Karpas-422 (cell line): ENCODE data around the gene MYOM1. TPM values are rescaled to one million over a fixed set of nuclear protein-coding genes. Genes with fewer than 3 reads are reported as not detected.
"Not testable (repeated sequence)": the region's sequence is repeated elsewhere in the genome, so short reads cannot be mapped to it uniquely, and the experiment has no call there.

ENCODE experiments used
- DNase-seq: peaks from one replicate; pipeline ENCODE4 v3.0.0-alpha.2; 2015
- H2AFZ ChIP-seq: fragments of 200-600 bp; sonication (generic); 2 replicates; pipeline ENCODE4 v1.6.1; 2014; ENCODE audit warnings: antibody characterized with exemption, low read length, mixed read lengths
- H3K27ac ChIP-seq: fragments of 200-600 bp; sonication (generic); 2 replicates; pipeline ENCODE4 v1.5.1; 2014; ENCODE audit warnings: mild to moderate bottlenecking, low read length, moderate library complexity
- H3K27me3 ChIP-seq: fragments of 200-600 bp; sonication (generic); 2 replicates; pipeline ENCODE4 v1.6.1; 2014; ENCODE audit warnings: low read length, mixed read lengths
- H3K36me3 ChIP-seq: fragments of 200-600 bp; sonication (generic); 2 replicates; pipeline ENCODE4 v1.6.1; 2014; ENCODE audit warnings: low read length, mixed read lengths; ENCODE audit not compliant: insufficient read depth
- H3K4me1 ChIP-seq: fragments of 200-600 bp; sonication (generic); 2 replicates; pipeline ENCODE4 v1.6.1; 2014; ENCODE audit warnings: mild to moderate bottlenecking, low read length, mixed read lengths
- H3K4me2 ChIP-seq: fragments of 200-600 bp; sonication (generic); 2 replicates; pipeline ENCODE4 v1.6.1; 2014; ENCODE audit warnings: low read length, low read depth, mild to moderate bottlenecking; ENCODE audit not compliant: poor library complexity, severe bottlenecking
- H3K4me3 ChIP-seq: fragments of 200-600 bp; sonication (generic); 2 replicates; pipeline ENCODE4 v1.5.1; 2014; ENCODE audit warnings: mild to moderate bottlenecking, antibody characterized with exemption, low read length, mixed read lengths
- H3K79me2 ChIP-seq: fragments of 200-600 bp; sonication (generic); 2 replicates; pipeline ENCODE4 v1.6.1; 2014; ENCODE audit warnings: mild to moderate bottlenecking, low read length, mixed read lengths
- H3K9ac ChIP-seq: fragments of 200-600 bp; sonication (generic); 2 replicates; pipeline ENCODE4 v1.6.0; 2014; ENCODE audit warnings: low read length
- H3K9me2 ChIP-seq: fragments of 200-600 bp; sonication (generic), shearing (Covaris generic); replicated peaks from 2 replicates; pipeline ENCODE4 v1.6.0; 2014; ENCODE audit warnings: mild to moderate bottlenecking, low read length, moderate library complexity; ENCODE audit not compliant: insufficient read depth
- H3K9me3 ChIP-seq: fragments of 300-700, 200-600 bp; sonication (generic); 2 replicates; pipeline ENCODE4 v1.6.1; 2014; ENCODE audit warnings: low read length, mixed read lengths
- H4K20me1 ChIP-seq: fragments of 200-600 bp; sonication (generic); 2 replicates; pipeline ENCODE4 v1.6.1; 2014; ENCODE audit warnings: mild to moderate bottlenecking, antibody characterized with exemption, low read length, low read depth; ENCODE audit not compliant: insufficient read depth
- total RNA-seq: library from RNA; depleted of rRNA; stranded (reverse); fragments of >200 nt; shearing (Covaris generic); gene quantifications from 2 replicates; pipeline ENCODE4 v1.2.3, GENCODE V29; 2014; ENCODE audit warnings: low replicate concordance

The MYOM1 gene
- total RNA-seq, 1 experiment from 2014 or later, result not detected

GRCh38 chr18:3211236-3211992, 8.4 kb downstream of the MYOM1 start:
- H3K9me3 ChIP-seq, result no peaks in the 10 kb centered on the region
- no peak overlapping the region for H3K27ac ChIP-seq
- H3K79me2 ChIP-seq, result no peaks in the 10 kb centered on the region
- H3K4me2 ChIP-seq, result no peak overlapping the region
- no peak overlapping the region for H2AFZ ChIP-seq
- H3K9me2 ChIP-seq, result no peaks in the 10 kb centered on the region
- H3K27me3 ChIP-seq, result no peaks in the 10 kb centered on the region
- H3K4me3 ChIP-seq, result no peak overlapping the region
- H3K4me1 ChIP-seq, result no peaks in the 10 kb centered on the region
- H3K9ac ChIP-seq, result no peak overlapping the region
- no peaks in the 10 kb centered on the region for H3K36me3 ChIP-seq
- no peaks in the 10 kb centered on the region for H4K20me1 ChIP-seq
- no peak for DNase-seq

- H3K4me2 ChIP-seq, result no peak overlapping the region
- H3K4me3 ChIP-seq, result no peak overlapping the region
- H3K79me2 ChIP-seq, result no peaks in the 10 kb centered on the region
- no peaks in the 10 kb centered on the region; the same call in 1 of the 2 replicates for H3K9me3 ChIP-seq
- no peak overlapping the region for H3K9ac ChIP-seq
- no peaks in the 10 kb centered on the region for H4K20me1 ChIP-seq
- no peak overlapping the region for H3K27ac ChIP-seq
- no peaks in the 10 kb centered on the region for H3K4me1 ChIP-seq
- no peaks in the 10 kb centered on the region for H3K27me3 ChIP-seq
- no peak for DNase-seq
- H3K9me2 ChIP-seq, result no peaks in the 10 kb centered on the region
- H2AFZ ChIP-seq, result no peak overlapping the region
- no peaks in the 10 kb centered on the region for H3K36me3 ChIP-seq
Measured at GRCh38 chr18:3209859-3210569, 9.8 kb downstream of the MYOM1 start.

GRCh38 chr18:3207565-3207964, 12.2 kb downstream of the MYOM1 start:
- H3K4me2 ChIP-seq, result no peak overlapping the region
- H3K9me3 ChIP-seq, result no peaks in the 10 kb centered on the region; the same call in 1 of the 2 replicates
- H3K9ac ChIP-seq, result no peak overlapping the region
- H4K20me1 ChIP-seq, result no peaks in the 10 kb centered on the region
- H3K9me2 ChIP-seq, result no peaks in the 10 kb centered on the region
- H3K27me3 ChIP-seq, result no peaks in the 10 kb centered on the region
- no peak overlapping the region for H2AFZ ChIP-seq
- H3K27ac ChIP-seq, result no peak overlapping the region
- no peaks in the 10 kb centered on the region for H3K36me3 ChIP-seq
- no peaks in the 10 kb centered on the region for H3K4me1 ChIP-seq
- no peak for DNase-seq
- H3K4me3 ChIP-seq, result no peak overlapping the region
- H3K79me2 ChIP-seq, result no peaks in the 10 kb centered on the region

DNA sequence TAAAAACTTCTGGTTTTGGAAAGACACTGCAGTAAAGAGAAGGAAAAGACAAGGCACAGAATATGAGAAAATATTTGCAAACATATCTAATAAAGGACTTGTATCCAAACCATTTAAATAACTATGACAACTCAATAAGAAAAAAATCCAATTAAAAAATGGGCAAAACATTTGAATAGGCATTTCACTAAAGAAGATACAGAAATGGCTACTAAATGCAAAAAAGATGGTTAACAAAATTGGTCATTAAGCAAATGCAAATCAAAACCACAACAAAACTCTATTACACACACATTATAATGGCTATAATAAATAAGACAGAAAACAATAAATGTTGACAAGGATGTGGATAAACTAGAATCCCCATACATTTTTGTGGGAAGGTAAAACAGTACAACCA, 14.5 kb downstream of the MYOM1 start:
- Histone ChIP-seq H3K4me2 (no peak overlapping the region), H2AFZ (no peak overlapping the region), H4K20me1 (no peaks in the 10 kb centered on the region), H3K4me3 (no peak overlapping the region), H3K9me2 (no peaks in the 10 kb centered on the region), H3K27ac (no peak overlapping the region), H3K4me1 (no peaks in the 10 kb centered on the region), H3K9ac (no peak overlapping the region), H3K79me2 (no peaks in the 10 kb centered on the region), H3K27me3 (no peaks in the 10 kb centered on the region), H3K36me3 (no peaks in the 10 kb centered on the region), H3K9me3 (no peaks in the 10 kb centered on the region; the same call in 1 of the 2 replicates)
- no peak for DNase-seq

DNA sequence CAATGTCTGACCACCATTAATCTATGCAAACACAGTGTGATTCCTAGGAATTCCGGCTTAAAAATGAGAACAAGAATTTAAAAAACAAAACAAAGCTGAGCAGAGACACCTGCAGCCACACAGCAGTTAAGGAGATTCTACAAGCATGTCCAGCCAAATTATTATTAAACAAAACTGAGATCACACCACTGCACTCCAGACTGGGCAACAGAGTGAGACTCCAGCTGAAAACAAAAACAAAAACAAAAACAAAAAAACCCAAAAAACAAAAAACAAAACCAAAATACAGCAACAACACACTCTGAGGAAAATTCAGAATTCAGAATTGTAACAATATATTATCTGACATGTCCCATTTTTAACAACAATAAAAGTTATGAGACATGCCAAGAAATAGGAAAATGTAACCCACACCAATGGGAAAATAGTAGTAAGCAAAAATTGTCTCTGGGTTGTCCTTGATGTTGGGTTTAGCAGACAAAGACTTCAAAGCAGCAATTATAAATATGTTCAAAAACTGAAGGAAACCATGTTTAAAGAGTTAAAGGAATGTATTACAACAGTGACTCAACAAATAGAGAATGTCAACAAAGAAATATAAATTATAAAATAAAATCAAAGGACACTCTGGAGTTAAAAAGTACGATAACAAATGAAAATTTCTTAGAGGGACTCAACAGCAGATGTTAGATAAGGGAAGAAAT, 19.7 kb downstream of the MYOM1 start:
- no peak overlapping the region for H3K4me2 ChIP-seq
- H2AFZ ChIP-seq, result no peak overlapping the region
- H3K9me3 ChIP-seq, result no peaks in the 10 kb centered on the region
- no peak overlapping the region for H3K27ac ChIP-seq
- no peaks in the 10 kb centered on the region for H3K36me3 ChIP-seq
- no peaks in the 10 kb centered on the region for H4K20me1 ChIP-seq
- peaks cover 8% of the 10 kb centered on the region for H3K4me1 ChIP-seq
- H3K9ac ChIP-seq, result no peak overlapping the region
- H3K9me2 ChIP-seq, result no peaks in the 10 kb centered on the region
- H3K79me2 ChIP-seq, result no peaks in the 10 kb centered on the region
- H3K4me3 ChIP-seq, result no peak overlapping the region
- no peak for DNase-seq
- H3K27me3 ChIP-seq, result no peaks in the 10 kb centered on the region

- H3K4me3 ChIP-seq, H2AFZ ChIP-seq, H3K9me2 ChIP-seq, H3K4me2 ChIP-seq, H3K79me2 ChIP-seq, H4K20me1 ChIP-seq, H3K4me1 ChIP-seq, H3K9me3 ChIP-seq, DNase-seq, H3K27ac ChIP-seq, H3K27me3 ChIP-seq, H3K36me3 ChIP-seq, H3K9ac ChIP-seq: not testable (repeated sequence)
Measured at GRCh38 chr18:3198260-3198860, 21.4 kb downstream of the MYOM1 start.

DNA sequence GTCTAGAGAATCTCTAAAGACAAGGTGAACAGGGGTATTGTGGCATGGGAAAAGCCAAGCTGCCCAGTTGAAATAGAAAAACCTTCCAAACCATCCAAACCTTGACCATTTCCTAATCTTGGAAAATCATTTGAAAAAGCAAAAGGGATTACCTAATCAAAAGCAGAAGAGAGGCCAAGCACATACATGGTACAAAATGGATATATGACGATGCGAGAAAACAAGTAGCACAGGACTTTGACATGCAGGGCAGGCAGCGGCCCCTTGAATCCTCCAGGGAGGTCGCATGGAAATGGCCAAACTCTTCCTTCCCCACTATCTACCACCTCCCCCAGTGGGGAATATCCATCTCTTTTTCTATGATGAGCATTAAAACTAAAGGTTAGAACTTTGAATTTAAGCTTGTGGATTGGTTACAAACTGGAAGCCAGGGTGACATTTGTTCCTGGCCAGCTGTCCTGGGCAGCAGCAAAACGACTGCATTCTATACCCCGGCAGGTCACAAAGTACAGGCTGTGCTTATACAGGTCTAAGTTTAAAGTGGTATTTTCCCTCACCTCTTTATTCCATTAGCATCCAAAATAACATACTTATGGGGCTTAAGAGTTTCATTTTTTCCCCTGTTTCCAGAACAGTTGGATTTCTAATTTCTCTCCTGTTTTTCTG, 24.7 kb downstream of the MYOM1 start:
- Histone ChIP-seq H3K9ac (no peak overlapping the region), H3K79me2 (no peaks in the 10 kb centered on the region), H3K27me3 (no peaks in the 10 kb centered on the region), H3K9me3 (no peaks in the 10 kb centered on the region), H3K9me2 (no peaks in the 10 kb centered on the region), H3K36me3 (no peaks in the 10 kb centered on the region), H3K4me1 (peaks cover 8% of the 10 kb centered on the region), H3K4me3 (no peak overlapping the region), H4K20me1 (no peaks in the 10 kb centered on the region), H2AFZ (no peak overlapping the region), H3K4me2 (no peak overlapping the region), H3K27ac (no peak overlapping the region)
- no peak for DNase-seq
